ENCODE measurements around the gene ZBTB38. TPM values are rescaled to one million over a fixed set of nuclear protein-coding genes. Genes with fewer than 3 reads are reported as not detected.

Gene ZBTB38
- total RNA-seq, 1 donor from 2014 or later = 24.5 TPM

DNA sequence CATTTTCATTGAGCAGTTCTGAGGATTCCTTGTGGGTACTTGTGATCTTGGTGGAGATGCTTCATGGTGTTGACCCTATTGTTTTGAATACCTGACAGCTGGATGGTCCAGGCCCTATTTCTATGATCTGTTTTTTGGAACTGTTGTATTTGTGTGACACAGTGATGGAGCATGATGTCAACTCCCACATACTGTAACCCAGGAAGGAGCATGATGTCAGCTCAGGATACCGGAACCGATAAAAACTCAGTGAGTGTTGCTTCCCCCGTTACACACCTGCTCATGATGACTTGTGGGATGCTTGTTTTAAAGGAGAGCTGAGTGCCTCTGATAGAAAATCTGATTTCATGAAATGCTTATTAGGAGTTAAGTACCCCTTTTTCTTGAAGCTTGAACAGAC is 45.1 kb downstream of the ZBTB38 start:
- no peaks in the 10 kb centered on the region for H3K79me2 ChIP-seq (ENCODE audit: low read depth)
- no peak overlapping the region for H2AFZ ChIP-seq (replicated peaks)
- Mint-ChIP-seq H3K9me3 (no peaks in the 10 kb centered on the region), H3K36me3 (peaks cover 32% of the 10 kb centered on the region), H3K4me3 (no peak overlapping the region), H3K4me1 (peaks cover 46% of the 10 kb centered on the region), H3K27me3 (ENCODE audit: insufficient read depth, low read depth) (no peaks in the 10 kb centered on the region), H3K27ac (no peak overlapping the region)
- no peaks in the 10 kb centered on the region for H3K27me3 ChIP-seq
- no peaks in the 10 kb centered on the region for H3K36me3 ChIP-seq
- peaks cover 17% of the 10 kb centered on the region for H3K4me1 ChIP-seq
- no peaks in the 10 kb centered on the region for H3K9me3 ChIP-seq (ENCODE audit: low read depth)
- H3K9ac ChIP-seq = no peak overlapping the region
- H3F3A ChIP-seq (ENCODE audit: low read depth) = peaks cover 14% of the 10 kb centered on the region
- TF ChIP-seq EZH2phosphoT487 (IDR thresholded peaks at IDR 0.05) = no peak
- TF ChIP-seq EZH2 (IDR thresholded peaks at IDR 0.05) = no peak
- TF ChIP-seq, protein P1, sequence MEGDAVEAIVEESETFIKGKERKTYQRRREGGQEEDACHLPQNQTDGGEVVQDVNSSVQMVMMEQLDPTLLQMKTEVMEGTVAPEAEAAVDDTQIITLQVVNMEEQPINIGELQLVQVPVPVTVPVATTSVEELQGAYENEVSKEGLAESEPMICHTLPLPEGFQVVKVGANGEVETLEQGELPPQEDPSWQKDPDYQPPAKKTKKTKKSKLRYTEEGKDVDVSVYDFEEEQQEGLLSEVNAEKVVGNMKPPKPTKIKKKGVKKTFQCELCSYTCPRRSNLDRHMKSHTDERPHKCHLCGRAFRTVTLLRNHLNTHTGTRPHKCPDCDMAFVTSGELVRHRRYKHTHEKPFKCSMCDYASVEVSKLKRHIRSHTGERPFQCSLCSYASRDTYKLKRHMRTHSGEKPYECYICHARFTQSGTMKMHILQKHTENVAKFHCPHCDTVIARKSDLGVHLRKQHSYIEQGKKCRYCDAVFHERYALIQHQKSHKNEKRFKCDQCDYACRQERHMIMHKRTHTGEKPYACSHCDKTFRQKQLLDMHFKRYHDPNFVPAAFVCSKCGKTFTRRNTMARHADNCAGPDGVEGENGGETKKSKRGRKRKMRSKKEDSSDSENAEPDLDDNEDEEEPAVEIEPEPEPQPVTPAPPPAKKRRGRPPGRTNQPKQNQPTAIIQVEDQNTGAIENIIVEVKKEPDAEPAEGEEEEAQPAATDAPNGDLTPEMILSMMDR (IDR thresholded peaks at IDR 0.05) = no peak
- no peak overlapping the region for H3K4me2 ChIP-seq
- no peak overlapping the region for H3K27ac ChIP-seq
- H4K20me1 ChIP-seq (ENCODE audit: low read depth) = no peaks in the 10 kb centered on the region
- DNase-seq (ENCODE audit: low spot score) = no peak
- H3K4me3 ChIP-seq = no peak overlapping the region

DNA sequence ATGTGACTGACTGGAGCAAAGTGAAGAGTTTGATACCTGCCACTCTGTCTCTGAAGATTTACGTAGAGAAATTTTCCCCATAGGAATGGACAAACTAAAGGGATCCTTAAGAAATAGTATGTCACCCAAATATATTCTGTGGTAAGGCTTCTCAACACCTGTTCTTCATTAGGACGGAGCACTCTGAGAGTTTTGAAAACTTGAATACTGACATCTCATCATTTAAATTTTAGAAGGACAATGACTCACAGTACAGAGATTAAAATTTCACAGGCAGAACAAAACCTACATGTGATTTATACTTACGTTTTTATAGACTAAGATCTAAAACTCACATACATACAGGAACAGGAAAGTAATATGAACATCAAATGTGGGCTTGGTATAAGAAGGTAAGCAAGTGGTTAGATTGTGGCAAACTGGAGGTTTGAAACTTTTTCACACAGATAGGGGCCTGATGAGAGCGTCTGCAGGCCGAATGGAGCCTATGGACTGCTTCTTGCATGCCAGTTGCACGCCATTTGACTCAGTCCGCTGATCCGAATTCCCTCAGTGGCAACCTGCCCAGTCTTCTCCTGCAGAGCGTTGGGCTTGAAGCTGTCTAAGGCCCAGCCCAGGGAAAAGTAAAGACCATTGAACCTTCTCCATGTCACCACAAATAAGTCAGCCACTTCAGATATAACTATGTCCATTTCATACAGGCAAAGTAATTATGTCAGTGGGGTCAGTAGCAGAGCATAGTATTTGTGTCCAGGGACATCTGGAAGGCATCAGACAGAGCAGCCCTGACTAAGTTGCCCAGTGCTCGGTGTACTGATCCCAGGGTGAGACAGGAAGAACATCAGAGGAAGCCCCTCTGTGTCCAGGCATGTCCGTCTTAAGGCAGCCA is 45.7 kb downstream of the ZBTB38 start:
- Mint-ChIP-seq H3K4me1 (peaks cover 46% of the 10 kb centered on the region), H3K27ac (no peak overlapping the region), H3K4me3 (no peak overlapping the region), H3K36me3 (peaks cover 35% of the 10 kb centered on the region), H3K27me3 (ENCODE audit: insufficient read depth, low read depth) (no peaks in the 10 kb centered on the region), H3K9me3 (no peaks in the 10 kb centered on the region)
- no peak overlapping the region for H3K9ac ChIP-seq
- no peak for TF ChIP-seq EZH2phosphoT487 (IDR thresholded peaks at IDR 0.05)
- TF ChIP-seq, protein P1 (IDR thresholded peaks at IDR 0.05) = no peak
- no peak for TF ChIP-seq EZH2 (IDR thresholded peaks at IDR 0.05)
- no peak overlapping the region for H3K4me3 ChIP-seq
- no peaks in the 10 kb centered on the region for H3K79me2 ChIP-seq (ENCODE audit: low read depth)
- no peaks in the 10 kb centered on the region for H3K36me3 ChIP-seq
- DNase-seq (ENCODE audit: low spot score) = no peak
- H3K27me3 ChIP-seq = no peaks in the 10 kb centered on the region
- H2AFZ ChIP-seq (replicated peaks) = no peak overlapping the region
- H3K9me3 ChIP-seq (ENCODE audit: low read depth) = no peaks in the 10 kb centered on the region
- H3K27ac ChIP-seq = no peak overlapping the region
- peaks cover 14% of the 10 kb centered on the region for H3F3A ChIP-seq (ENCODE audit: low read depth)
- peaks cover 17% of the 10 kb centered on the region for H3K4me1 ChIP-seq
- H3K4me2 ChIP-seq = no peak overlapping the region
- H4K20me1 ChIP-seq (ENCODE audit: low read depth) = no peaks in the 10 kb centered on the region

DNA sequence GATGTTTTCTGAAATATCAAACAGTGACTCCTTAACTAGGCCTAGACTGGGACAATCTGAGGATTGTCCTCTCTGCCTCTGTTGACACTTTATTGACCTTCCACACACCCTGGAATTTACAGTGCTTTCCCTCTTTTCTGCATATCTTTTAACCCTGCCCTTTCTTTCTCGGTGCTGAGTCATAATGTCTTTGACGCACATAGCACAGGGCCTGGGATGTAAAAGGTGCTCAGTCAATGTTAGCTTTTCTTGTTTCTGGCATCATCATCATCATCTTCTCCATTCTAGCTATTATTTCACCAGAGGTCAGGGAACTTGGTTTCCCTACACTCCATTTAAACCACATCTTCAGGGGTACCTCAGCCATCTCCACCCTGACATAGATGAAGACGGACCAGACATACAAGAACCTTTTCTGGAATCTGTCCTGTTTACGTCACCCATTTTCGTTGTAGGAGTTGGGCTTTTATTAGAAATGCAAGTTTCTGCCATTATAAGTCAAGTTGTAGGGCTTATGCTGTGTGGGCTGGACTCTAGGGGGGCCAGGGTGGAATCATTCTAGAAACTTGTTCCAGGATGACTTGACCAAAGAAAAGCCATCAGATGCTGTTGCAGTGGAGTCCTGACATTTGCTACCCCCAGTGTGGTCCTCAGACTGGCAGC is 46.6 kb downstream of the ZBTB38 start:
- Histone ChIP-seq H2AFZ (replicated peaks) (no peak overlapping the region), H3K9ac (no peak overlapping the region), H3K4me2 (no peak overlapping the region), H3K9me3 (ENCODE audit: low read depth) (no peaks in the 10 kb centered on the region), H3F3A (ENCODE audit: low read depth) (peaks cover 14% of the 10 kb centered on the region), H3K4me3 (no peak overlapping the region), H3K27ac (no peak overlapping the region), H3K27me3 (no peaks in the 10 kb centered on the region), H3K36me3 (no peaks in the 10 kb centered on the region), H3K79me2 (ENCODE audit: low read depth) (no peaks in the 10 kb centered on the region), H3K4me1 (peaks cover 19% of the 10 kb centered on the region), H4K20me1 (ENCODE audit: low read depth) (no peaks in the 10 kb centered on the region)
- no peak overlapping the region for H3K27ac Mint-ChIP-seq
- H3K4me3 Mint-ChIP-seq = no peak overlapping the region
- TF ChIP-seq EZH2phosphoT487 (IDR thresholded peaks at IDR 0.05) = no peak
- TF ChIP-seq EZH2 (IDR thresholded peaks at IDR 0.05) = no peak
- TF ChIP-seq, protein P1 (IDR thresholded peaks at IDR 0.05) = no peak
- H3K9me3 Mint-ChIP-seq = no peaks in the 10 kb centered on the region
- H3K36me3 Mint-ChIP-seq = peaks cover 35% of the 10 kb centered on the region
- peaks cover 46% of the 10 kb centered on the region for H3K4me1 Mint-ChIP-seq
- DNase-seq (ENCODE audit: low spot score) = no peak
- no peaks in the 10 kb centered on the region for H3K27me3 Mint-ChIP-seq (ENCODE audit: insufficient read depth, low read depth)
